ENCODE data around the gene FHL2.

FHL2 gene

DNA sequence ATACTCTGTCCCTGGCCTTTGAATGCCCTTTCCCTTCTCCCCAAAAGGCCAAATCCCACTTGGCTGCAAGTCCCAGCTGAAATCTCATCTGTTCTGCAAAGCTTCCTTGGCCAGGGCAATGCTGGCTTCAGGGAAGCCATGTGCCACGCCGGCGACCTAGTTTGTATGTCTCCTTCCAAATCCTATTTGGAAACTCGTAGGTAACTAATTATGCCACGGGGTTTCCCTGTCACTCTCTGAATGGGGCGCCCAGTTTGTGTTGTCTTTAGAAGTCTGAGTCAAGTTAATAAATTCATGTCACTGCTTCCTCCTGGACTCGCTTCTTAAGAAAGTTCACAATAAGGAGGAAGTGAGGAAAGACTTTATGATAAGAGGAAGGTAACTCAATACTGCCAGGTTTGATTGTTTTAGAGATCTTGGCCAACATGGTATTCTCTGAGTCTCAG, 19.1 kb downstream of the FHL2 start:
- no peak for ATAC-seq

GRCh38 chr2:105378921-105379383, 19.9 kb downstream of the FHL2 start:
- TF ChIP-seq ZFP3 (CRISPR knock-in tag; IDR thresholded peaks at IDR 0.05) (no peak), ZNF565 (CRISPR knock-in tag; conservative IDR thresholded peaks at IDR 0.05; ENCODE audit: low read depth) (no peak), RARB (CRISPR knock-in tag; IDR thresholded peaks at IDR 0.05) (no peak), TOX (CRISPR knock-in tag; IDR thresholded peaks at IDR 0.05; ENCODE audit: borderline replicate concordance) (no peak), ZFP30 (CRISPR knock-in tag; IDR thresholded peaks at IDR 0.05) (no peak)
- no peak for ATAC-seq

More for the DNA sequence above, 19.1 kb downstream of the FHL2 start:
- no peak for TF ChIP-seq CSDC2 (CRISPR knock-in tag; IDR thresholded peaks at IDR 0.05)

DNA sequence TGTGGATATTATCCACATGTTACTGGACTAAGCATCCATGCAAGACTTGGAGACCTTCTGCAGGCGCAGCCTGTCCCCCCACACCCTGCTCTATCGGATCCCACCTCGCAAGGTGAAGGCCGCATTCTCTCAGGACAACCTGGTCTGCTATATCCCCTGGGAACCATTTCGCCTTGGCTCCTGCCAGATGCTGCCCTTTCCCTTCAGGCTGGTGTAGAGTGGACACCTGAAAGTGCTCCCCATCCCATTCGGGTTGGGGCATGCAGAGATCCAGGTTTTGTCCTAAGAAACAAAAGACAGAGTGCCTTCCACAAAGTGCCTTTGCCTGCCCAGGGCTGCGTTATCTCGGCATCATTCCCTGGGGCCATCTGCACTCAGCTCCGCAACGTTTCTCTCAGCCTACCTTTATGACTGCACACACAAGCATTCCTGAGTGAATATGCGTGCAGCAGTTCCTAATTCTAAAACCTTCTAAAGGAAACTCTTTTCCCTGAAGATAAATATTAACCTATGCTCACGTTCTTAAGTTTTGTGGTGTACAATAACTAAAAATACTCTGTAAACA, 20.5 kb downstream of the FHL2 start:
- no peak for TF ChIP-seq ZFP3 (CRISPR knock-in tag; IDR thresholded peaks at IDR 0.05)
- TF ChIP-seq ARNTL (CRISPR knock-in tag; IDR thresholded peaks at IDR 0.05; ENCODE audit: borderline replicate concordance, low read depth): no peak
- no peak for ATAC-seq

- ATAC-seq: peak; percentile 42; the same call in 2 of the 3 replicates
- no peak for TF ChIP-seq ZNF8 (CRISPR knock-in tag; IDR thresholded peaks at IDR 0.05)
- TF ChIP-seq ZFP30 (CRISPR knock-in tag; IDR thresholded peaks at IDR 0.05): no peak
- TF ChIP-seq OSR1 (CRISPR knock-in tag; IDR thresholded peaks at IDR 0.05): no peak
- no peak for TF ChIP-seq ZNF70 (CRISPR knock-in tag; IDR thresholded peaks at IDR 0.05)
- TF ChIP-seq, protein P1, sequence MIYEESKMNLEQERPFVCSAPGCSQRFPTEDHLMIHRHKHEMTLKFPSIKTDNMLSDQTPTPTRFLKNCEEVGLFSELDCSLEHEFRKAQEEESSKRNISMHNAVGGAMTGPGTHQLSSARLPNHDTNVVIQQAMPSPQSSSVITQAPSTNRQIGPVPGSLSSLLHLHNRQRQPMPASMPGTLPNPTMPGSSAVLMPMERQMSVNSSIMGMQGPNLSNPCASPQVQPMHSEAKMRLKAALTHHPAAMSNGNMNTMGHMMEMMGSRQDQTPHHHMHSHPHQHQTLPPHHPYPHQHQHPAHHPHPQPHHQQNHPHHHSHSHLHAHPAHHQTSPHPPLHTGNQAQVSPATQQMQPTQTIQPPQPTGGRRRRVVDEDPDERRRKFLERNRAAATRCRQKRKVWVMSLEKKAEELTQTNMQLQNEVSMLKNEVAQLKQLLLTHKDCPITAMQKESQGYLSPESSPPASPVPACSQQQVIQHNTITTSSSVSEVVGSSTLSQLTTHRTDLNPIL (CRISPR knock-in tag; IDR thresholded peaks at IDR 0.05; ENCODE audit: low read depth): no peak
- no peak for TF ChIP-seq CSRNP3 (CRISPR knock-in tag; IDR thresholded peaks at IDR 0.05)
- no peak for TF ChIP-seq ESRRG (CRISPR knock-in tag; IDR thresholded peaks at IDR 0.05)
- TF ChIP-seq ZC3H10 (CRISPR knock-in tag; IDR thresholded peaks at IDR 0.05): no peak
- TF ChIP-seq BACH2 (CRISPR knock-in tag; IDR thresholded peaks at IDR 0.05; ENCODE audit: borderline replicate concordance): no peak
- TF ChIP-seq ISL1 (CRISPR knock-in tag; IDR thresholded peaks at IDR 0.05): no peak
- TF ChIP-seq GLIS3 (CRISPR knock-in tag; IDR thresholded peaks at IDR 0.05): no peak
Observed at GRCh38 chr2:105377871-105378270, 21.0 kb downstream of the FHL2 start.

GRCh38 chr2:105376789-105377240, 22.0 kb downstream of the FHL2 start:
- ATAC-seq: no peak
- no peak for TF ChIP-seq CSDC2 (CRISPR knock-in tag; IDR thresholded peaks at IDR 0.05)
- TF ChIP-seq ZNF70 (CRISPR knock-in tag; IDR thresholded peaks at IDR 0.05): no peak
- no peak for TF ChIP-seq PPARA (CRISPR knock-in tag; IDR thresholded peaks at IDR 0.05; ENCODE audit: borderline replicate concordance)
- TF ChIP-seq, protein P2, sequence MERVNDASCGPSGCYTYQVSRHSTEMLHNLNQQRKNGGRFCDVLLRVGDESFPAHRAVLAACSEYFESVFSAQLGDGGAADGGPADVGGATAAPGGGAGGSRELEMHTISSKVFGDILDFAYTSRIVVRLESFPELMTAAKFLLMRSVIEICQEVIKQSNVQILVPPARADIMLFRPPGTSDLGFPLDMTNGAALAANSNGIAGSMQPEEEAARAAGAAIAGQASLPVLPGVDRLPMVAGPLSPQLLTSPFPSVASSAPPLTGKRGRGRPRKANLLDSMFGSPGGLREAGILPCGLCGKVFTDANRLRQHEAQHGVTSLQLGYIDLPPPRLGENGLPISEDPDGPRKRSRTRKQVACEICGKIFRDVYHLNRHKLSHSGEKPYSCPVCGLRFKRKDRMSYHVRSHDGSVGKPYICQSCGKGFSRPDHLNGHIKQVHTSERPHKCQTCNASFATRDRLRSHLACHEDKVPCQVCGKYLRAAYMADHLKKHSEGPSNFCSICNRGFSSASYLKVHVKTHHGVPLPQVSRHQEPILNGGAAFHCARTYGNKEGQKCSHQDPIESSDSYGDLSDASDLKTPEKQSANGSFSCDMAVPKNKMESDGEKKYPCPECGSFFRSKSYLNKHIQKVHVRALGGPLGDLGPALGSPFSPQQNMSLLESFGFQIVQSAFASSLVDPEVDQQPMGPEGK (CRISPR knock-in tag; IDR thresholded peaks at IDR 0.05; ENCODE audit: borderline replicate concordance): no peak
- no peak for TF ChIP-seq GLIS3 (CRISPR knock-in tag; IDR thresholded peaks at IDR 0.05)
- TF ChIP-seq BACH2 (CRISPR knock-in tag; IDR thresholded peaks at IDR 0.05; ENCODE audit: borderline replicate concordance): no peak
- TF ChIP-seq ZC3H10 (CRISPR knock-in tag; IDR thresholded peaks at IDR 0.05): no peak
- TF ChIP-seq ESRRG (CRISPR knock-in tag; IDR thresholded peaks at IDR 0.05): no peak

DNA sequence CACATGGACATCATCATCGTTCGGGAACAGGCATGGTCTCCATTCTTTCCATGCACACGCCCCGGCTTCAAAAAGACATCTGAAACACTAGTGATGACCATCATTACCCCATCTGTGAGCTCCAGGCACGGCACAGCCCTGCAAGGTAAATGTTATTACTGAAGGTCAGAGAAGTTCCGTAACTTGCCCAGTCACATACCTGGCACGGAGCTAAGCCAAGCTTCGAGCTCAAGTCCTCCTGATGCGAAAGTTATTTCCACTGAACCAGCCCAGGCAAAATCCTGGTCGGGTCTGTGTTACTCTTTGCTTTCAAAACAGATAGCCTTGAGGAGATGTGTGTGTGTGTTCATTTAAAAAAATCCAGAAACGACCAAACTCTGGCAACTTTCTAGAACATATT, 22.8 kb downstream of the FHL2 start:
- TF ChIP-seq ZNF565 (CRISPR knock-in tag; conservative IDR thresholded peaks at IDR 0.05; ENCODE audit: low read depth) (no peak), ZC3H10 (CRISPR knock-in tag; IDR thresholded peaks at IDR 0.05) (no peak), GLIS3 (CRISPR knock-in tag; IDR thresholded peaks at IDR 0.05) (no peak), ZNF8 (CRISPR knock-in tag; IDR thresholded peaks at IDR 0.05) (no peak)
- TF ChIP-seq, protein P1 (CRISPR knock-in tag; IDR thresholded peaks at IDR 0.05; ENCODE audit: low read depth): no peak
- ATAC-seq: no peak
